Measurements from ENCODE around the gene ACCS. TPM values are rescaled to one million over a fixed set of nuclear protein-coding genes. Genes with fewer than 3 reads are reported as not detected.

Gene ACCS
- 10 to 100 TPM; 18.0 to 39.2 (median 25.2) TPM for polyA plus RNA-seq (ENCODE audit: insufficient read length in 3 of 3)

GRCh38 chr11:44065841-44066731 is at the start of gene ACCS:
Gene ACCS, plus strand, starts transcription at chr11:44066270. Its CDS starts 1,358 bp downstream, at chr11:44067628.
- DNase-seq (ENCODE audit: low read depth in 3 of 3, low spot score in 2 of 3): peak; percentile 80 to 85 (median 81)

- no peak for DNase-seq (ENCODE audit: low read depth in 3 of 3, low spot score in 2 of 3)
Measured at GRCh38 chr11:44016546-44017442, 49.3 kb upstream of the ACCS start.

- DNase-seq (ENCODE audit: low read depth in 3 of 3, low spot score in 2 of 3): no peak
Measured at GRCh38 chr11:44017443-44018126, 48.5 kb upstream of the ACCS start.

GRCh38 chr11:44018127-44018521 is 47.9 kb upstream of the ACCS start:
- no peak for DNase-seq (ENCODE audit: low read depth in 3 of 3, low spot score in 2 of 3)

GRCh38 chr11:44018829-44019228 is 47.2 kb upstream of the ACCS start:
- DNase-seq (ENCODE audit: low read depth in 3 of 3, low spot score in 2 of 3): no peak

- DNase-seq (ENCODE audit: low read depth in 3 of 3, low spot score in 2 of 3): no peak
Measured at GRCh38 chr11:44024977-44025376, 41.1 kb upstream of the ACCS start.

GRCh38 chr11:44025727-44026126 is 40.3 kb upstream of the ACCS start:
- DNase-seq (ENCODE audit: low read depth in 3 of 3, low spot score in 2 of 3): no peak

- no peak for DNase-seq (ENCODE audit: low read depth in 3 of 3, low spot score in 2 of 3)
Measured at GRCh38 chr11:44028401-44028800, 37.7 kb upstream of the ACCS start.

- no peak for DNase-seq (ENCODE audit: low read depth in 3 of 3, low spot score in 2 of 3)
Measured at GRCh38 chr11:44028816-44029506, 37.1 kb upstream of the ACCS start.

- no peak for DNase-seq (ENCODE audit: low read depth in 3 of 3, low spot score in 2 of 3)
Measured at GRCh38 chr11:44029507-44029845, 36.6 kb upstream of the ACCS start.

- no peak for DNase-seq (ENCODE audit: low read depth in 3 of 3, low spot score in 2 of 3)
Measured at GRCh38 chr11:44029977-44030911, 35.8 kb upstream of the ACCS start.

GRCh38 chr11:44030996-44031395 is 35.1 kb upstream of the ACCS start:
- DNase-seq (ENCODE audit: low read depth in 3 of 3, low spot score in 2 of 3): no peak

- DNase-seq (ENCODE audit: low read depth in 3 of 3, low spot score in 2 of 3): no peak
Measured at GRCh38 chr11:44031549-44031948, 34.5 kb upstream of the ACCS start.

GRCh38 chr11:44032299-44033085 is 33.6 kb upstream of the ACCS start:
- DNase-seq (ENCODE audit: low read depth in 3 of 3, low spot score in 2 of 3): no peak

GRCh38 chr11:44033411-44033850 is 32.6 kb upstream of the ACCS start:
- no peak for DNase-seq (ENCODE audit: low read depth in 3 of 3, low spot score in 2 of 3)

GRCh38 chr11:44033856-44034255 is 32.2 kb upstream of the ACCS start:
- no peak for DNase-seq (ENCODE audit: low read depth in 3 of 3, low spot score in 2 of 3)

GRCh38 chr11:44034639-44035038 is 31.4 kb upstream of the ACCS start:
- no peak for DNase-seq (ENCODE audit: low read depth in 3 of 3, low spot score in 2 of 3)

Measured in right renal cortex interstitium (tissue), 3 donors.